Common myeloid progenitor, CD34-positive (primary cell): ENCODE data around the gene OS9.
"Not testable (repeated sequence)": the region's sequence is repeated elsewhere in the genome, so short reads cannot be mapped to it uniquely, and the experiment has no call there.

Experiments used
- CTCF ChIA-PET: fragments of 350-600 bp; sonication (Branson Sonifier 250); formaldehyde crosslinking; loops from one replicate; lab custom pipeline; 2021; ENCODE audit warnings: antibody characterized with exemption; lab: Charles Lee
- POLR2A ChIA-PET: fragments of 350-600 bp; sonication (Branson Sonifier 250); formaldehyde crosslinking; loops from one replicate; lab custom pipeline; 2021; ENCODE audit warnings: antibody characterized with exemption; lab: Charles Lee
- DNase-seq, 3 donors: peaks; one replicate each; pipeline versions ENCODE4 v3.0.0 to v3.0.0-alpha.2; 2013
- H3K27ac ChIP-seq, 2 experiments: 1 replicate in 1 of 2; 2 replicates in 1 of 2; pipeline ENCODE4 v1.7.0; 2013; ENCODE audit warnings: inconsistent platforms in 2 of 2, low read length in 2 of 2, mild to moderate bottlenecking in 2 of 2, low read depth in 1 of 2, moderate library complexity in 1 of 2; ENCODE audit not compliant: severe bottlenecking in 2 of 2, insufficient read depth in 1 of 2, poor library complexity in 1 of 2
- H3K27me3 ChIP-seq, 5 experiments: replicated peaks in 2 of 5; 1 replicate in 3 of 5; 2 replicates in 2 of 5; pipeline versions ENCODE4 v1.6.1 to v1.7.0; 2013; ENCODE audit warnings: low read length in 4 of 5, mild to moderate bottlenecking in 2 of 5, moderate library complexity in 2 of 5, inconsistent platforms in 1 of 5; ENCODE audit not compliant: insufficient read depth in 5 of 5, control insufficient read depth in 4 of 5
- H3K36me3 ChIP-seq, 4 experiments: 1 replicate in 2 of 4; 2 replicates in 2 of 4; pipeline versions ENCODE4 v1.6.1 to v1.7.0; 2013; ENCODE audit warnings: low read length in 3 of 4, control low read depth in 1 of 4, mild to moderate bottlenecking in 1 of 4; ENCODE audit not compliant: control insufficient read depth in 4 of 4, insufficient read depth in 4 of 4
- H3K4me1 ChIP-seq, 4 experiments: 1 replicate in 3 of 4; 2 replicates in 1 of 4; pipeline versions ENCODE4 v1.6.1 to v1.7.1; 2013; ENCODE audit warnings: low read length in 3 of 4, mild to moderate bottlenecking in 3 of 4, control low read depth in 1 of 4, inconsistent platforms in 1 of 4, moderate library complexity in 1 of 4; ENCODE audit not compliant: control insufficient read depth in 4 of 4, insufficient read depth in 4 of 4; ENCODE audit errors: control extremely low read depth in 1 of 4
- H3K4me3 ChIP-seq, 7 experiments: 1 replicate in 4 of 7; 2 replicates in 3 of 7; pipeline versions ENCODE4 v1.5.1 to v1.7.0; 2013; ENCODE audit warnings: mild to moderate bottlenecking in 7 of 7, low read length in 6 of 7, moderate library complexity in 6 of 7, inconsistent platforms in 2 of 7, low read depth in 2 of 7, control low read depth in 1 of 7; ENCODE audit not compliant: insufficient read depth in 4 of 7, control insufficient read depth in 1 of 7; ENCODE audit errors: extremely low read depth in 1 of 7
- H3K9me3 ChIP-seq, 5 experiments: 1 replicate in 4 of 5; 2 replicates in 1 of 5; pipeline versions ENCODE4 v1.6.1 to v1.7.1; 2013; ENCODE audit warnings: low read length in 4 of 5, mild to moderate bottlenecking in 2 of 5, inconsistent platforms in 1 of 5, low read depth in 1 of 5, moderate library complexity in 1 of 5; ENCODE audit not compliant: control insufficient read depth in 4 of 5, insufficient read depth in 2 of 5; ENCODE audit errors: control extremely low read depth in 1 of 5
- WGBS: methylation state at CpG from one replicate; pipeline ENCODE4 v1.1.5; 2013; ENCODE audit not compliant: insufficient coverage; 5-methylcytosine and 5-hydroxymethylcytosine counted together

Gene OS9

GRCh38 chr12:57672801-57673200 is 21.1 kb upstream of the OS9 start:
- no peaks in the 10 kb centered on the region for H3K4me1 ChIP-seq
- 89% methylated on average over 3 of the region's 6 CpGs for WGBS
- no peak overlapping the region for H3K27ac ChIP-seq
- POLR2A ChIA-PET: no interaction called here
- H3K9me3 ChIP-seq: no peaks in the 10 kb centered on the region
- H3K27me3 ChIP-seq: no peaks in the 10 kb centered on the region
- no peaks in the 10 kb centered on the region for H3K36me3 ChIP-seq
- CTCF ChIA-PET: no interaction called here
- no peak overlapping the region for H3K4me3 ChIP-seq
- no peak for DNase-seq

GRCh38 chr12:57674691-57675090 is 19.2 kb upstream of the OS9 start:
- H3K9me3 ChIP-seq: no peaks in the 10 kb centered on the region
- no peak overlapping the region for H3K4me3 ChIP-seq
- 95% methylated on average over 26 of the region's 29 CpGs for WGBS
- H3K27ac ChIP-seq: no peak overlapping the region
- CTCF ChIA-PET: interaction anchor here (1.1 to 1.2 kb wide), 2 partner anchors 18 to 42 kb away, joined by 3 read pairs; partner anchors contain the start of gene B4GALNT1
- DNase-seq: no peak
- no peaks in the 10 kb centered on the region for H3K36me3 ChIP-seq
- H3K27me3 ChIP-seq: no peaks in the 10 kb centered on the region
- POLR2A ChIA-PET: no interaction called here
- H3K4me1 ChIP-seq: no peaks in the 10 kb centered on the region

GRCh38 chr12:57677947-57678346 is 16.0 kb upstream of the OS9 start:
- H3K36me3 ChIP-seq, H3K4me3 ChIP-seq, CTCF ChIA-PET, H3K27ac ChIP-seq, DNase-seq, H3K4me1 ChIP-seq, H3K9me3 ChIP-seq, H3K27me3 ChIP-seq, POLR2A ChIA-PET: not testable (repeated sequence)
- 100% methylated on average over 5 of the region's 9 CpGs for WGBS

- Histone ChIP-seq H3K27ac (no peak overlapping the region), H3K36me3 (no peaks in the 10 kb centered on the region), H3K9me3 (peaks cover 0 to 8% (median 0%) of the 10 kb centered on the region in 5 experiments), H3K4me3 (no peak overlapping the region), H3K4me1 (no peaks in the 10 kb centered on the region), H3K27me3 (peaks cover 0 to 3% (median 0%) of the 10 kb centered on the region in 5 experiments)
- ChIA-PET CTCF (interaction anchor here (1.0 kb wide), 1 partner anchor 55 kb away, joined by 3 read pairs; no protein-coding TSS in a partner anchor), POLR2A (no interaction called here)
- no peak for DNase-seq
These were observed 14.2 kb upstream of the OS9 start for GRCh38 chr12:57679697-57680096.

- H3K27ac ChIP-seq: no peak overlapping the region
- no peaks in the 10 kb centered on the region for H3K9me3 ChIP-seq
- no peak overlapping the region for H3K4me3 ChIP-seq
- WGBS: no CpG with 5 or more reads among the region's 4 CpGs
- H3K36me3 ChIP-seq: no peaks in the 10 kb centered on the region
- H3K4me1 ChIP-seq: peaks cover 0 to 4% (median 0%) of the 10 kb centered on the region in 4 experiments
- peaks cover 0 to 6% (median 0%) of the 10 kb centered on the region in 5 experiments for H3K27me3 ChIP-seq
- DNase-seq: no peak
- POLR2A ChIA-PET: no interaction called here
- CTCF ChIA-PET: interaction anchor here (0.6 to 1.7 kb wide), 3 partner anchors 67 to 229 kb away, joined by 3 to 4 read pairs (median 3); partner anchors contain the start of gene GLI1
These were observed 6.1 kb upstream of the OS9 start for GRCh38 chr12:57687862-57688261.

GRCh38 chr12:57688931-57689330 is 5.0 kb upstream of the OS9 start:
- Histone ChIP-seq H3K27ac (no peak overlapping the region), H3K4me1 (peaks cover 0 to 8% (median 5%) of the 10 kb centered on the region in 4 experiments), H3K27me3 (peaks cover 0 to 5% (median 0%) of the 10 kb centered on the region in 5 experiments), H3K36me3 (no peaks in the 10 kb centered on the region), H3K4me3 (no peak overlapping the region), H3K9me3 (no peaks in the 10 kb centered on the region)
- DNase-seq: no peak
- ChIA-PET CTCF (no interaction called here), POLR2A (no interaction called here)
- WGBS: no CpG with 5 or more reads among the region's 2 CpGs

GRCh38 chr12:57692500-57692899 is 1.4 kb upstream of the OS9 start:
- ChIA-PET POLR2A (interaction anchor here (1.1 kb wide), 1 partner anchor 58 kb away, joined by 3 read pairs; no protein-coding TSS in a partner anchor), CTCF (interaction anchor here (0.9 to 1.8 kb wide), 8 partner anchors 9 to 132 kb away, joined by 3 to 11 read pairs (median 4); partner anchors contain the start of gene B4GALNT1)
- Histone ChIP-seq H3K9me3 (no peaks in the 10 kb centered on the region), H3K27me3 (peaks cover 0 to 2% (median 0%) of the 10 kb centered on the region in 5 experiments), H3K27ac (no peak overlapping the region), H3K36me3 (peaks cover 10 to 19% (median 18%) of the 10 kb centered on the region in 4 experiments), H3K4me1 (peaks cover 7 to 14% (median 12%) of the 10 kb centered on the region in 4 experiments), H3K4me3 (no peak overlapping the region)
- no peak for DNase-seq
- 95% methylated on average over 11 of the region's 15 CpGs for WGBS
